ENCODE measurements around the gene QKI. TPM values are rescaled to one million over a fixed set of nuclear protein-coding genes. Genes with fewer than 3 reads are reported as not detected.
A peak's percentile ranks its signal among the peaks of the same experiment; 100 is the strongest.

Gene QKI
- total and polyA plus RNA-seq, 4 donors, result 27.1 to 213 (median 89.5) TPM

- no peaks in the 10 kb centered on the region for H3K9me3 ChIP-seq (ENCODE audit: control insufficient read depth, low read length)
- no peaks in the 10 kb centered on the region for H3K27me3 ChIP-seq (ENCODE audit: control insufficient read depth in 1 of 2, insufficient read depth in 2 of 2, low read length in 1 of 2)
- H3K27ac ChIP-seq (ENCODE audit: low read depth in 1 of 2, low read length in 2 of 2), result no peak overlapping the region
- ATAC-seq (ENCODE audit: low FRiP score) (no peak), DNase-seq (no peak)
- H3K4me1 ChIP-seq (ENCODE audit: control insufficient read depth in 1 of 2, insufficient read depth in 2 of 2, low read length in 2 of 2), result no peaks in the 10 kb centered on the region
- intact Hi-C loops (cut with DNase I), result no loop called here
- 94% methylated on average over 3 of the region's 3 CpGs for WGBS, 2 donors
- no peaks in the 10 kb centered on the region for H3K36me3 ChIP-seq (ENCODE audit: control insufficient read depth in 1 of 2, insufficient read depth in 2 of 2, low read length in 1 of 2)
- H3K4me3 ChIP-seq (ENCODE audit: low read length in 2 of 2), result no peak overlapping the region
Measured at GRCh38 chr6:163395831-163396185, 18.7 kb upstream of the QKI start.

- no peak overlapping the region for H3K4me3 ChIP-seq (ENCODE audit: low read length in 2 of 2)
- H3K4me1 ChIP-seq (ENCODE audit: control insufficient read depth in 1 of 2, insufficient read depth in 2 of 2, low read length in 2 of 2), result no peaks in the 10 kb centered on the region
- no peaks in the 10 kb centered on the region for H3K9me3 ChIP-seq (ENCODE audit: control insufficient read depth, low read length)
- H3K27ac ChIP-seq (ENCODE audit: low read depth in 1 of 2, low read length in 2 of 2), result no peak overlapping the region
- no peaks in the 10 kb centered on the region for H3K36me3 ChIP-seq (ENCODE audit: control insufficient read depth in 1 of 2, insufficient read depth in 2 of 2, low read length in 1 of 2)
- DNase-seq (no peak), ATAC-seq (ENCODE audit: low FRiP score) (no peak)
- intact Hi-C loops (cut with DNase I), result no loop called here
- no peaks in the 10 kb centered on the region for H3K27me3 ChIP-seq (ENCODE audit: control insufficient read depth in 1 of 2, insufficient read depth in 2 of 2, low read length in 1 of 2)
- WGBS, 2 donors, result 57 to 58% methylated on average over 4 of the region's 4 CpGs
Measured at GRCh38 chr6:163397326-163397725, 17.2 kb upstream of the QKI start.

GRCh38 chr6:163398115-163398514, 16.4 kb upstream of the QKI start:
- no peak for DNase-seq
- ATAC-seq (ENCODE audit: low FRiP score), result no peak
- no peaks in the 10 kb centered on the region for H3K4me1 ChIP-seq (ENCODE audit: control insufficient read depth in 1 of 2, insufficient read depth in 2 of 2, low read length in 2 of 2)
- H3K9me3 ChIP-seq (ENCODE audit: control insufficient read depth, low read length), result no peaks in the 10 kb centered on the region
- intact Hi-C loops (cut with DNase I), result no loop called here
- H3K4me3 ChIP-seq (ENCODE audit: low read length in 2 of 2), result no peak overlapping the region
- 93 to 94% methylated on average over 2 of the region's 2 CpGs for WGBS, 2 donors
- H3K27me3 ChIP-seq (ENCODE audit: control insufficient read depth in 1 of 2, insufficient read depth in 2 of 2, low read length in 1 of 2), result no peaks in the 10 kb centered on the region
- H3K27ac ChIP-seq (ENCODE audit: low read depth in 1 of 2, low read length in 2 of 2), result no peak overlapping the region
- H3K36me3 ChIP-seq (ENCODE audit: control insufficient read depth in 1 of 2, insufficient read depth in 2 of 2, low read length in 1 of 2), result no peaks in the 10 kb centered on the region

GRCh38 chr6:163398815-163399214, 15.7 kb upstream of the QKI start:
- Histone ChIP-seq H3K9me3 (ENCODE audit: control insufficient read depth, low read length) (no peaks in the 10 kb centered on the region), H3K27ac (ENCODE audit: low read depth in 1 of 2, low read length in 2 of 2) (no peak overlapping the region), H3K4me1 (ENCODE audit: control insufficient read depth in 1 of 2, insufficient read depth in 2 of 2, low read length in 2 of 2) (no peaks in the 10 kb centered on the region), H3K36me3 (ENCODE audit: control insufficient read depth in 1 of 2, insufficient read depth in 2 of 2, low read length in 1 of 2) (no peaks in the 10 kb centered on the region), H3K27me3 (ENCODE audit: control insufficient read depth in 1 of 2, insufficient read depth in 2 of 2, low read length in 1 of 2) (no peaks in the 10 kb centered on the region), H3K4me3 (ENCODE audit: low read length in 2 of 2) (no peak overlapping the region)
- no peak for ATAC-seq (ENCODE audit: low FRiP score)
- WGBS, 2 donors, result 91 to 92% methylated on average over 9 of the region's 9 CpGs
- intact Hi-C loops (cut with DNase I), result no loop called here
- DNase-seq, result peak in 1 of 2 donors; percentile 83

- DNase-seq, result no peak
- Histone ChIP-seq H3K27ac (ENCODE audit: low read depth in 1 of 2, low read length in 2 of 2) (no peak overlapping the region), H3K27me3 (ENCODE audit: control insufficient read depth in 1 of 2, insufficient read depth in 2 of 2, low read length in 1 of 2) (no peaks in the 10 kb centered on the region), H3K36me3 (ENCODE audit: control insufficient read depth in 1 of 2, insufficient read depth in 2 of 2, low read length in 1 of 2) (no peaks in the 10 kb centered on the region), H3K4me3 (ENCODE audit: low read length in 2 of 2) (no peak overlapping the region), H3K9me3 (ENCODE audit: control insufficient read depth, low read length) (no peaks in the 10 kb centered on the region), H3K4me1 (ENCODE audit: control insufficient read depth in 1 of 2, insufficient read depth in 2 of 2, low read length in 2 of 2) (no peaks in the 10 kb centered on the region)
- intact Hi-C loops (cut with DNase I), result no loop called here
- 97% methylated on average over 2 of the region's 2 CpGs for WGBS, 2 donors
- ATAC-seq (ENCODE audit: low FRiP score), result no peak
Measured at GRCh38 chr6:163400509-163400908, 14.0 kb upstream of the QKI start.

- no peaks in the 10 kb centered on the region for H3K36me3 ChIP-seq (ENCODE audit: control insufficient read depth in 1 of 2, insufficient read depth in 2 of 2, low read length in 1 of 2)
- no peak for ATAC-seq (ENCODE audit: low FRiP score)
- DNase-seq, result no peak
- no peaks in the 10 kb centered on the region for H3K27me3 ChIP-seq (ENCODE audit: control insufficient read depth in 1 of 2, insufficient read depth in 2 of 2, low read length in 1 of 2)
- 89 to 94% methylated on average over 14 of the region's 14 CpGs for WGBS, 2 donors
- no peaks in the 10 kb centered on the region for H3K4me1 ChIP-seq (ENCODE audit: control insufficient read depth in 1 of 2, insufficient read depth in 2 of 2, low read length in 2 of 2)
- H3K4me3 ChIP-seq (ENCODE audit: low read length in 2 of 2), result no peak overlapping the region
- no peak overlapping the region for H3K27ac ChIP-seq (ENCODE audit: low read depth in 1 of 2, low read length in 2 of 2)
- no peaks in the 10 kb centered on the region for H3K9me3 ChIP-seq (ENCODE audit: control insufficient read depth, low read length)
- intact Hi-C loops (cut with DNase I), result no loop called here
Measured at GRCh38 chr6:163401039-163401885, 13.3 kb upstream of the QKI start.

- no peak overlapping the region for H3K27ac ChIP-seq (ENCODE audit: low read depth in 1 of 2, low read length in 2 of 2)
Measured at GRCh38 chr6:163402616-163403015, 11.9 kb upstream of the QKI start.

GRCh38 chr6:163404825-163405265, 9.7 kb upstream of the QKI start:
- Histone ChIP-seq H3K27me3 (ENCODE audit: control insufficient read depth in 1 of 2, insufficient read depth in 2 of 2, low read length in 1 of 2) (no peaks in the 10 kb centered on the region), H3K4me3 (ENCODE audit: low read length in 2 of 2) (no peak overlapping the region), H3K9me3 (ENCODE audit: control insufficient read depth, low read length) (no peaks in the 10 kb centered on the region), H3K36me3 (ENCODE audit: control insufficient read depth in 1 of 2, insufficient read depth in 2 of 2, low read length in 1 of 2) (no peaks in the 10 kb centered on the region), H3K27ac (ENCODE audit: low read depth in 1 of 2, low read length in 2 of 2) (no peak overlapping the region), H3K4me1 (ENCODE audit: control insufficient read depth in 1 of 2, insufficient read depth in 2 of 2, low read length in 2 of 2) (no peaks in the 10 kb centered on the region)
- 88 to 89% methylated on average over 10 of the region's 10 CpGs for WGBS, 2 donors
- intact Hi-C loops (cut with DNase I), result loop anchor here in 1 of 2 donors (5.0 kb wide), 1 partner anchor 48 kb away; no protein-coding TSS in a partner anchor
- DNase-seq (peak in 1 of 2 donors; percentile 71), ATAC-seq (ENCODE audit: low FRiP score) (peak; percentile 45)

More at GRCh38 chr6:163402616-163403015, 11.9 kb upstream of the QKI start:
- intact Hi-C loops (cut with DNase I), result no loop called here
- WGBS, 2 donors, result 94 to 98% methylated on average over 7 of the region's 7 CpGs
- no peaks in the 10 kb centered on the region for H3K4me1 ChIP-seq (ENCODE audit: control insufficient read depth in 1 of 2, insufficient read depth in 2 of 2, low read length in 2 of 2)
- H3K9me3 ChIP-seq (ENCODE audit: control insufficient read depth, low read length), result no peaks in the 10 kb centered on the region
- DNase-seq (no peak), ATAC-seq (ENCODE audit: low FRiP score) (no peak)
- H3K36me3 ChIP-seq (ENCODE audit: control insufficient read depth in 1 of 2, insufficient read depth in 2 of 2, low read length in 1 of 2), result no peaks in the 10 kb centered on the region
- no peak overlapping the region for H3K4me3 ChIP-seq (ENCODE audit: low read length in 2 of 2)
- no peaks in the 10 kb centered on the region for H3K27me3 ChIP-seq (ENCODE audit: control insufficient read depth in 1 of 2, insufficient read depth in 2 of 2, low read length in 1 of 2)
